ENCODE measurements around the gene LIG1.
A peak's percentile ranks its signal among the peaks of the same experiment; 100 is the strongest.
"Not testable (repeated sequence)": the region's sequence is repeated elsewhere in the genome, so short reads cannot be mapped to it uniquely, and the experiment has no call there.

LIG1 gene

DNA sequence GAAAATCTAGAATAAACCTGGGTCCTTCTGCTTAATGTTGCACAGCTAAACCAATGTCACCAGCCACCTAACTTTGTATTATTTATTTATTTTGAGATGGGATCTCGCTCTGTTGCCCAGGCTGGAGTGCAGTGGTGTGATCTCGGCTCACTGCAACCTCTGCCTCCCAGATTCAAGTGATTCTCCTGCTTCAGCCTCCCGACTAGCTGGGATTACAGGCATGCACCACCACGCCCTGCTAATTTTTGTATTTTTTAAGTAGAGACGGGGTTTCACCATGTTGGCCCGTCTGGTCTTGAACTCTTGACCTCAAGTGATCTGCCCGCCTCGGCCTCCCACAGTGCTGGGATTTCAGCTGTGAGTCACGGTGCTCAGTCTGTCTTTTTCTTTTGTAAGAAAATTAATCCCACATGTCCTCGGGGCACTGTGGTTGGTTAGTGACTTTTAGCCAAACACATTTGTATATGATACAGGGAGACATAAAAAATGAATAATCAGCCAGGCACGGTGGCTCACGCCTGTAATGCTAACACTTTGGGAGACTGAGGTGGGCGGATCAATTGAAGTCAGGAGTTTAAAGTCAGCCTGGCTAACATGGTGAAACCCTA, 78.9 kb downstream of the LIG1 start:
- not testable (repeated sequence) for H3K27ac ChIP-seq (ENCODE audit: low read length); H3K27me3 ChIP-seq (ENCODE audit: insufficient read depth, low read length); H3K36me3 ChIP-seq (ENCODE audit: insufficient read depth, low read depth, low read length); H3K9me3 ChIP-seq (ENCODE audit: insufficient read depth, low read depth, low read length); H3K4me1 ChIP-seq (ENCODE audit: insufficient read depth, low read length); H3K4me3 ChIP-seq (ENCODE audit: low read length); H3K9ac ChIP-seq (ENCODE audit: low read depth, low read length)

- Histone ChIP-seq H3K36me3 (ENCODE audit: insufficient read depth, low read depth, low read length) (no peaks in the 10 kb centered on the region), H3K4me1 (ENCODE audit: insufficient read depth, low read length) (no peaks in the 10 kb centered on the region), H3K27ac (ENCODE audit: low read length) (no peak overlapping the region), H3K9me3 (ENCODE audit: insufficient read depth, low read depth, low read length) (no peaks in the 10 kb centered on the region), H3K4me3 (ENCODE audit: low read length) (no peak overlapping the region), H3K9ac (ENCODE audit: low read depth, low read length) (no peak overlapping the region), H3K27me3 (ENCODE audit: insufficient read depth, low read length) (no peaks in the 10 kb centered on the region)
Observed at GRCh38 chr19:48090281-48090802, 79.8 kb downstream of the LIG1 start.

DNA sequence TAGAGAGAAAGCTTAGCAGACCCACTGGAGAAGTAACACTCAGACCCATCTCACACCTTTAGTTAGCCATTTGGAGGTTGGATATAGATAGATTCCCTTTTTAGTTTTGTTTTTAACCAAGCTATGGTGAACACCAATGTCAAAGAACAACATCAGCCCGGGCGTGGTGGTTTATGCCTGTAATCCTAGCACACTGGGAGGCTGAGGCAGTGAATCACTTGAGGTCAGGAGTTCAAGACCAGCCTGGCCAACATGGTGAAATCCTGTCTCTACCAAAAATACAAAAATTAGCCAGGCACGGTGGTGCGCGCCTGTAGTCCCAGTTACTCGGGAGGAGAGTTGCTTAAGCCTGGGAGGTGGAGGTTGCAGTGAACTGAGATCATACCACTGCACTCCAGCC, 81.2 kb downstream of the LIG1 start:
- not testable (repeated sequence) for H3K36me3 ChIP-seq (ENCODE audit: insufficient read depth, low read depth, low read length); H3K4me3 ChIP-seq (ENCODE audit: low read length); H3K4me1 ChIP-seq (ENCODE audit: insufficient read depth, low read length); H3K9ac ChIP-seq (ENCODE audit: low read depth, low read length); H3K9me3 ChIP-seq (ENCODE audit: insufficient read depth, low read depth, low read length); H3K27me3 ChIP-seq (ENCODE audit: insufficient read depth, low read length); H3K27ac ChIP-seq (ENCODE audit: low read length)

DNA sequence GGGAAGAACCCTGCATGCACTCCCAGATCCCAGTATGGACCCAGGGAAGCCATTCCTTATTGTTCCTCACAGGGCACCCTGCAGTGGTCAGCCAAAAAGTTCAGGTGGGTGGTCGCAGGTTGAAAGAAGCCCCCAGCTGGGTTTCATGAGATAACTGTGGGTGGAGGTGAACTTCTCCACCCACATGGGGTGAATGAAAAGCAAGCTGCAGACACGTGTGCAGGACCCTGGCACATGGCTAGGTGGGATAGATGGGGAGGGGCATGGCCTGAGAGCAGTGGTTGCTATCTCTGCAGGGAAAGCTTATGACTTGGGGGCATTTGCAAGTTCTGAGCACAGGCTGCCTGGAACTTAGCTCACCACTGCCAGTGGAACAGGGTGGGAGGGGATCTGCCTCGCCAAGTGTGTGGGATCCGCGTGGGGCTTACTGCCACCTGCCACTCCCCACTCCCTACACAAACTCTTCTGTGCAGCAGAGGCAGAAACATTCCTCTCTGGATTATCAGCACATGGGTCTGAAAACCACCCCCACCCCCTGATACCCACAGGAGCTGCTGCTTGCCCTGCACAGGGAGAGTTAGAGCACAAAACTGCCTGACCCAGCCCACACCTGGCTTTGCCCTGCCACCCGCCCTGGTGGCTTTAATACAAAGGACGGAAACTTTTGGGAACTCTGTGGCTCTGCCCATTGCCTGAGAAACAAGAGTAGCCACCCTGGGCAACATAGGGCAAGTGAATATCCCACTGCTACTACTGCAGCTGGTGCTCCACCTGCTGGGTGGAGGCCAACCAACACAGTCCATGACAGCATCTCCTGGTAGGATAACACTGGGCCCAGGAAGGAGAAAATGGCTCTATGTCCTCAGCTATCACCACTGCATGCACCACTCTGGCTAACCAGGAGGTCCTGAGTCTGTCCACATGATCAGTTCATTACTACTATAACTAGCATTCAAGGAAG, 84.0 kb downstream of the LIG1 start:
- H3K4me3 ChIP-seq (ENCODE audit: low read length): no peak overlapping the region

GRCh38 chr19:48085076-48085475, 85.1 kb downstream of the LIG1 start:
- Histone ChIP-seq H3K27me3 (ENCODE audit: insufficient read depth, low read length) (no peaks in the 10 kb centered on the region), H3K4me3 (ENCODE audit: low read length) (no peak overlapping the region), H3K9me3 (ENCODE audit: insufficient read depth, low read depth, low read length) (no peaks in the 10 kb centered on the region), H3K27ac (ENCODE audit: low read length) (no peak overlapping the region), H3K36me3 (ENCODE audit: insufficient read depth, low read depth, low read length) (no peaks in the 10 kb centered on the region), H3K9ac (ENCODE audit: low read depth, low read length) (no peak overlapping the region), H3K4me1 (ENCODE audit: insufficient read depth, low read length) (no peaks in the 10 kb centered on the region)

More for the DNA sequence above, 84.0 kb downstream of the LIG1 start:
- H3K4me1 ChIP-seq (ENCODE audit: insufficient read depth, low read length): no peaks in the 10 kb centered on the region
- no peaks in the 10 kb centered on the region for H3K27me3 ChIP-seq (ENCODE audit: insufficient read depth, low read length)
- no peaks in the 10 kb centered on the region for H3K9me3 ChIP-seq (ENCODE audit: insufficient read depth, low read depth, low read length)
- H3K9ac ChIP-seq (ENCODE audit: low read depth, low read length): peak overlapping the region; percentile 48; the same call in 1 of the 2 replicates
- no peak overlapping the region for H3K27ac ChIP-seq (ENCODE audit: low read length)
- H3K36me3 ChIP-seq (ENCODE audit: insufficient read depth, low read depth, low read length): no peaks in the 10 kb centered on the region

GRCh38 chr19:48081106-48081505, 89.0 kb downstream of the LIG1 start:
- no peak overlapping the region for H3K4me3 ChIP-seq (ENCODE audit: low read length)
- no peaks in the 10 kb centered on the region for H3K36me3 ChIP-seq (ENCODE audit: insufficient read depth, low read depth, low read length)
- H3K27ac ChIP-seq (ENCODE audit: low read length): no peak overlapping the region

GRCh38 chr19:48070177-48070769, 99.9 kb downstream of the LIG1 start:
- H3K27me3 ChIP-seq (ENCODE audit: insufficient read depth, low read length); H3K4me1 ChIP-seq (ENCODE audit: insufficient read depth, low read length); H3K36me3 ChIP-seq (ENCODE audit: insufficient read depth, low read depth, low read length); H3K27ac ChIP-seq (ENCODE audit: low read length); H3K9me3 ChIP-seq (ENCODE audit: insufficient read depth, low read depth, low read length); H3K9ac ChIP-seq (ENCODE audit: low read depth, low read length); H3K4me3 ChIP-seq (ENCODE audit: low read length): not testable (repeated sequence)

More at GRCh38 chr19:48081106-48081505, 89.0 kb downstream of the LIG1 start:
- H3K27me3 ChIP-seq (ENCODE audit: insufficient read depth, low read length): no peaks in the 10 kb centered on the region
- H3K4me1 ChIP-seq (ENCODE audit: insufficient read depth, low read length): no peaks in the 10 kb centered on the region
- H3K9ac ChIP-seq (ENCODE audit: low read depth, low read length): no peak overlapping the region
- H3K9me3 ChIP-seq (ENCODE audit: insufficient read depth, low read depth, low read length): no peaks in the 10 kb centered on the region

- Histone ChIP-seq H3K9me3 (ENCODE audit: insufficient read depth, low read depth, low read length) (no peaks in the 10 kb centered on the region), H3K27me3 (ENCODE audit: insufficient read depth, low read length) (no peaks in the 10 kb centered on the region), H3K36me3 (ENCODE audit: insufficient read depth, low read depth, low read length) (no peaks in the 10 kb centered on the region), H3K9ac (ENCODE audit: low read depth, low read length) (no peak overlapping the region), H3K4me3 (ENCODE audit: low read length) (no peak overlapping the region), H3K27ac (ENCODE audit: low read length) (no peak overlapping the region), H3K4me1 (ENCODE audit: insufficient read depth, low read length) (peaks cover 5% of the 10 kb centered on the region; the same call in 1 of the 2 replicates)
Observed at GRCh38 chr19:48069435-48069834, 100.7 kb downstream of the LIG1 start.

All from iPS-20b (cell line).